ENCODE measurements around the gene ARHGEF17.
A peak's percentile ranks its signal among the peaks of the same experiment; 100 is the strongest.

ARHGEF17 gene

DNA sequence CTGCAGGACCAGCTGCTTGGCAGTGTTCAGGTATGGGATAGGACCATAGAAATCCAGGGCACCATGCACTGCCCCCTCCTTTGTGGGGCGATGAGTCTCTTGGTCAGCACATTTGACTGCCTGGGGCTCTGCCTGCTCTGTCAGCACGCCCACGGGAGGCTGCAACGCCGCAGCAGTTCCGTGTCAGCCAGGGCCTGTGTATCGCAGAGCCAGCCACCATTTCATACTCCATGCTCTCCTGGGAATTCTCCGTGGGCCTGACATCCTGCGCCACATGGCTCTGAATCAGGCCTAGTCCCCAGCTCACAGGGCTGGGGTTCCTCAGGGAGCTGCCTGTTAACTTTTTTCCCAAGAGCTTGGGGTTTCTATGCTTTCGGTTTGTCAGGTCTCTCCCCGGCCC lies 51.3 kb downstream of the ARHGEF17 start:
- no peak for DNase-seq

DNA sequence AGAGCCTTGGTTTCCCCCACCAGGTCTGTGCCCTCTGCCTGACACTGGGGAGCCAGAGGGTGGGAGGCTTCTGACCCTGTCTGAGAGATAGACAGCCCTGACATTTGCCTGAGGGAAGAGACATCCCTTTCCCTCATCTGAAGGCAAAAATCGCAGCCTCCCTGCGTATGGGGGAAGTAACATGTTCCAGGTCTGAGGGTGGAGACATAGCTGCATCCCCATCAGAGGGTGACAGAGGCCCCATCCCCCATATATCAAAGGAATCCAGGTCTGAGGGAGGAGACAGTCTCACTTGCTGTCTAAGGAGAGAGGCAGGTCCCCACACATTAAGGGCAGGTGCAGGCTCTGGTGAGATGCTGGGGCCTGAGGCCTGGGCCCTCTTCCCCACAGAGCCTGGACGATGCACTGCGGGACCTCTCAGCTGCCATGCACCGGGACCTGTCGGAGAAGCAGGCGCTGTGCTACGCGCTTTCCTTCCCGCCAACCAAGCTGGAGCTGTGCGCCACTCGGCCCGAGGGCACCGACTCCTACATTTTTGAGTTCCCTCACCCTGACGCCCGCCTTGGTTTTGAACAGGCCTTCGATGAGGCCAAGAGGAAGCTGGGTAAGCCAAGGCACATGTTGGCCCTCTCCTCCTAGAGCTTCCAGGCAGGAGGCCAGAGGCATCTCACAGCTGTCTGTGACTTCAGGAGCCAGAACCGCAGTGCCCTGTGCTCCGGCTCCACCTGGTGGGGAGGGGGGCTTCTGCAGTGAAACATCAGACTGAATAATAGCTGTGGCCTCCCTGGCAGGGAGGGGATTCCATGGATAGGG lies 52.1 kb downstream of the ARHGEF17 start:
- peak; percentile 20 for DNase-seq

DNA sequence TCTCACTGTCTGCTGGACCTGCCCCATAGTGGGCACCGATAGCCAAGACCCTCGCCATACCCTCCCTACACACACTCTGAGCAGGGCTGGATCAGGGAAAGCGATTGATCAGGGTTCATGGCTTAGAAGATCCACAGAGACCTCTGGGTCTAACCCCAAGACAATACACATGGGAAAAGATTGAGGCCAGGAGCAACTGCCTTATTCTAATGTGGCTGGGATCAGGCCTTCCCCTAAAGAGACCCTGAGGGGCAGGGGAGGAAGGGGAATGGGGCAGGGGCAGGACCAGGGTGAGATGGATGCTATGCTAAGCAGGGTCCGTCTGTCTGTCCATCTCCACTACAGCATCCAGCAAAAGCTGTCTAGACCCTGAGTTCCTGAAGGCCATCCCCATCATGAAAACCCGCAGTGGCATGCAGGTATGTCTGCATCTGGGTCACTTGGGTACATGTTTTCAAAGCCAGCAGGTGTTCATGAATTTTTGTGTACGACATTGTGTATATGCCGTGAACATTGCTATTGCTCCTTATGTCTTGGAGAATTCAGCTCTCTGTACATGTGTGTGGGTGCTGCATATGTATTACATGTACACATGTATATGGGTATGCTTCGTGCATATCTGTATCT lies 52.8 kb downstream of the ARHGEF17 start:
- no peak for DNase-seq

DNA sequence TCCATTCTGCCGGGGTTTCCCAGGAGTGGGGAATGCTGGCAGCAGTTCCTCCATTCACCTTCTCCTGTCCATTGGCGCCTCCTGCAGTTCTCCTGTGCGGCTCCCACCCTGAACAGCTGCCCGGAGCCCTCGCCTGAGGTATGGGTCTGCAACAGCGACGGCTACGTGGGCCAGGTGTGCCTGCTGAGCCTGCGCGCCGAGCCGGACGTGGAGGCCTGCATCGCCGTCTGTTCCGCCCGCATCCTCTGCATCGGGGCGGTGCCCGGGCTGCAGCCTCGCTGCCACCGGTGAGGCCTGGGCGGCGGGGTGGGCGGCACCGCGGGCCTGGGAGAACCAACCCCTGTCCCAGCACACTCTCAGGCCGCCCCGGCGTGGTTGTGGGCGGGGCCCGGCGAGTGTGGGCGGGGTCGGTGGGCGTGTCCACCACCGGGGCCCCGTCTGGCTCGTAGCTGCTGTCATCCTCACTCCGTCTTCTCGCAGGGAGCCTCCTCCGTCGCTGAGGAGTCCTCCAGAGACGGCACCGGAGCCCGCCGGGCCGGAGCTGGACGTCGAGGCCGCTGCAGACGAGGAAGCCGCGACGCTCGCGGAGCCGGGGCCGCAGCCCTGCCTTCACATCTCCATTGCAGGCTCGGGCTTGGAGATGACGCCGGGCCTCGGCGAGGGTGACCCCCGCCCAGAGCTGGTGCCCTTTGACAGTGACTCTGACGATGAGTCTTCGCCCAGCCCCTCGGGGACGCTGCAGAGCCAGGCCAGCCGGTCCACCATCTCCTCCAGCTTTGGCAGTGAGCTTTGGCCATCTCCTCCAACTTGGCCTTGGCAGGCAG lies 54.1 kb downstream of the ARHGEF17 start:
- DNase-seq: no peak

DNA sequence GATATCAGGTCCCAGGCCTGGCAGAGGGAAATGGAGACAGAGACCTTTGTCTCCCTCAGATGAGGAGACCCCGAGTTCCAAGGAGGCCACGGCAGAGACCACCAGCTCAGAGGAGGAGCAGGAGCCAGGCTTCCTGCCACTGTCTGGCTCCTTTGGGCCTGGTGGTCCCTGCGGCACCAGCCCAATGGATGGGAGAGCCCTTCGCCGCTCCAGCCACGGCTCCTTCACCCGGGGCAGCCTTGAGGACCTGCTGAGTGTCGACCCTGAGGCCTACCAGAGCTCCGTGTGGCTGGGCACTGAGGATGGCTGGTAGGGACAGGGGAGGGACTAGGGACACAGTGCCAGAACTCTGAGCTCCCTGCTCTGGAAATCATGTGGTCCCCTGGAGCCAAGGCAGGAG lies 55.1 kb downstream of the ARHGEF17 start:
- no peak for DNase-seq

DNA sequence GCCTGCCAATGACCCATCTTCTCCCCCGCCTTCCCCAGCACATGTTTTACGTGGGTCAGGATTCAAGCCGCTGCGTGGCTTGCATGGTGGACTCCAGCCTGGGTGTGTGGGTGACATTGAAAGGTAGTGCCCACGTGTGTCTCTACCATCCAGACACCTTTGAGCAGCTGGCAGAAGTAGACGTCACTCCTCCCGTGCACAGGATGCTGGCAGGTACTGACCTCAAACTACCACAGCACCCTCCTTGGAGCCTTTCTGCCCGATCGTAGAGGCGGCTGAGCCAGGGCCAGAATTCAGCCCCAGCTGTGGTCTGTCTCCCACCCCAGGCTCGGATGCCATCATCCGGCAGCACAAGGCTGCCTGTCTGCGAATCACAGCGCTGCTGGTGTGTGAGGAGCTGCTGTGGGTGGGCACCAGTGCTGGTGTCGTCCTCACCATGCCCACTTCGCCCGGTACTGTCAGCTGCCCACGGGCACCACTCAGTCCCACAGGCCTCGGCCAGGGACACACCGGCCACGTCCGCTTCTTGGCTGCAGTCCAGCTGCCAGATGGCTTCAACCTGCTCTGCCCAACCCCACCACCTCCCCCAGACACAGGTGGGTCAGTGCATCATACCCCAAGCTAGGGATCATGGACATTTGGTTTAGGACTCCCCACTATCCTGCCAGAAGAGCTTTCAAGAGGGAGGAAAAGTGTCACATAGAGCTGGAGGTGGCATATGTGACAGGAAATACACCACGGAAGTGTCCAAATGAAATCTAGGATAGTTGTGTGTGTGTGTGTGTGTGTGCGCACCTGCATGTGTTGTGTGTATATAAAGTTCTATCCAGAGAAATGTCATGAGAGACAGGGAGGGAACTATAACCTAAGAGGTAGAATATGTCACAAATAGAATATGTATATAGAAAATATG lies 57.5 kb downstream of the ARHGEF17 start:
- no peak for DNase-seq

DNA sequence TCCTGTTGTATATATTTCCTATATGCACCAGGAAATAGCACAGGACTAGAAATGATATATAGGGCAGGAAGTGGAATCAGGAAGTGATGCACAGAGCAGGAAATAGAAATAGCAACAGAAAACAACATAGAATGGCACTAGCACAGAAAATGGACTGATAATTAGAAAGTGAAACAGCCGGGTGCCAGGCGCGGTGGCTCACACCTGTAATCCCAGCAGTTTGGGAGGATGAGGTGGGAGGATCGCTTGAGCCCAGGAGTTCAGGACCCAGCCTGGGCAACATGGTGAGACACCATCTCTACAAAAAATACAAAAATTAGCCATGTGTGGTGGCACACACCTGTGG lies 58.2 kb downstream of the ARHGEF17 start:
- DNase-seq: no peak

DNA sequence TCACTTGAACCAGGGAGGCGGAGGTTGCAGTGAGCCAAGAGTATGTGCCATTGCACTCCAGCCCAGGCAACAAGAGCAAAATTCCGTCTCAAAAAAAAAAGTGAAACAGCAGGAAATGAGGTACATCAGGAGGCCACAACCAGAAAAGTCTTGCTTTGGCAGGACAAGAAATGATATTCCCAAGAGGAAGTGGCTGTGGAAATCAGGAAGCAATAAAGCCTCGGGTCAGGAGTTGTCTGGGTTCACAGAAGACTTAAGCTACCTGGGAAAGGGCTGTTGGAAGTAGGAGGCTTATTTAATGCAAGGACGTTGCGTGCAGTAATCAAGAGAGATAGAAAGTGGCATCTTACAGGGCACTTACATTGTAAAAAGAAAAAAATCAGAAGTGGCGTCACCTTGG lies 58.9 kb downstream of the ARHGEF17 start:
- DNase-seq: no peak

DNA sequence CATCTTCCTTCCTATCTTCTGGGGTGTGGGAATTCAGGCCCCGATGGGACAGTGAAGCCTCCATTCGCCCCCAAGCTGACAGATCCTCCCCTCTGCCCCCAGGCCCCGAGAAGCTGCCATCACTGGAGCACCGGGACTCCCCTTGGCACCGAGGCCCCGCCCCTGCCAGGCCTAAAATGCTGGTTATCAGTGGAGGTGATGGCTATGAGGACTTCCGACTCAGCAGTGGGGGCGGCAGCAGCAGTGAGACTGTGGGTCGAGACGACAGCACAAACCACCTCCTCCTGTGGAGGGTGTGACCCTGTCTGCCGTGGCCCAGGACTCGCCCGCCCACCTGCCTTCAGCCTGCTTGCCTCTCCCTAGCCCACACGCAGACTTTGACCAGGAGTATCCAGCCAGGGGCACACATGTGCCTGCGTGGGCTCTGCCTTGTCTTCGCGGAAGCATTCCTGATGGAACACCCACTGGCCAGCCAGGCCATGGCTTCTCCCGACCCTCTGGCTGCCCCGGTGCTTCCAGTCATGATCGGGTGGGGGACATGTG lies 59.5 kb downstream of the ARHGEF17 start:
- no peak for DNase-seq

DNA sequence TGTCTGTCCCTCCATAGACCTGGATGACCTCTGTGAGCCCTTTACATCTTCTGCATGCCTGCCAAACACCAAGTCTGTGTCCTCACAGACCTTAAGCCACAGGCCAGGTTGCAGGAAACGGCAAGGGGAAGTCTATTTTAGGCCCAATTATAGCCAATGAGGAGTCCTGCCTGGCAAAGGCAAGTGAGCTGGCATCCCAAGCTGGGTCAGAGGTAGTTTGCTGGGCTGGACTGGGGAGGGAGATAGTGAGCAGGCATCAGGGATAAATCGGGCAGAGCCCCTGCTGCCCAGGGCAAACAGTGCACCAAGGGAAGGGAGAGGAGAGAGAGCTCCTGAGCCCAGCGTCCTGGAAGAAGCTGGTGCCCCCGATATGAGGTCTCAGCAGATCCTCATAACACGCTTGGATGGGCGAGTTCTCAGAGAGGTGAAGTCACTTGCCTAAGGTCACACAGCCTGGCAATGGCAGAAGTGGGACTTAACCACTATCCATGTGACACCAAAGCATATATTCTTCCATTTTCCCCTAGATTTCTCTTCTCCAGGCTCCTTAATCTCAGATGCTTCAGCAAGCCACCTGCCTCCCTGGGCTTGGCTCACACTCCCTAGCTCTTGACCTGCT lies 64.4 kb downstream of the ARHGEF17 start:
- peak; percentile 40 for DNase-seq

DNA sequence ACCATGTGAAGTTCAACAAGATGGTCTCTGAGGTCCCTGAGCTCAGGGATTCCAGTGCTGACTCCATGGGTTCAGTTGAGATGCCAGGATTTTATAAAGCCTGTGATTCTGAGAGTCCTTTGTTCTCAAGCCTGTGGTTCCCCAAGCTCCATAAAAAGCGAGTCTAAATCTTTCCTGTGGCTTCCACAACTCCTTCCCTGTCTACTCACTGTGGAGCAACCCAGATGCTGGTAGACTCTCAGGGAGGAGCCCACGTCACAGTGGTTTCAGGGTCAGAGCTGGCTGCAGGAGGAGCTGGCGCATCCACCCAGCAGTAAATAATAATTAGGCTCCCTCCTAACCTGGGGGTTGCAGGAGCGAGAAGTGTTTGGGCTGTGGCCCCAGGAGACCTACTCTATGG lies 66.1 kb downstream of the ARHGEF17 start:
- DNase-seq: no peak

DNA sequence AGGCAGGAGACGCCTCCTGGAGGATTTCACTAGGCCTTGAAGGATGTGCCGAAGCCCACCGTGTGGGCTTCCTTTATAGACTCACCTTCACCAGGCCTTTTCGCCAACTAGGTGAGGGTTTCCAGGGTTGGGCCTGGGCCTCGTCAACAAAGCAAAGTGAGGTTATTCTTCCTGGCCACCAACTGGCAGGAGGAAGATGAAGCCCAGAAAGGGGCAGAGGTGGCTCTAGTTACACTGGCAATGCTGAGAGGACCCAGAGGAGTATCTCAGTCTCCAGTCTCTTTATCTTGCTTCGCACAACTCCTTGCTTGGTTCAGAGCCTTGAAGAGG lies 67.7 kb downstream of the ARHGEF17 start:
- no peak for DNase-seq

DNA sequence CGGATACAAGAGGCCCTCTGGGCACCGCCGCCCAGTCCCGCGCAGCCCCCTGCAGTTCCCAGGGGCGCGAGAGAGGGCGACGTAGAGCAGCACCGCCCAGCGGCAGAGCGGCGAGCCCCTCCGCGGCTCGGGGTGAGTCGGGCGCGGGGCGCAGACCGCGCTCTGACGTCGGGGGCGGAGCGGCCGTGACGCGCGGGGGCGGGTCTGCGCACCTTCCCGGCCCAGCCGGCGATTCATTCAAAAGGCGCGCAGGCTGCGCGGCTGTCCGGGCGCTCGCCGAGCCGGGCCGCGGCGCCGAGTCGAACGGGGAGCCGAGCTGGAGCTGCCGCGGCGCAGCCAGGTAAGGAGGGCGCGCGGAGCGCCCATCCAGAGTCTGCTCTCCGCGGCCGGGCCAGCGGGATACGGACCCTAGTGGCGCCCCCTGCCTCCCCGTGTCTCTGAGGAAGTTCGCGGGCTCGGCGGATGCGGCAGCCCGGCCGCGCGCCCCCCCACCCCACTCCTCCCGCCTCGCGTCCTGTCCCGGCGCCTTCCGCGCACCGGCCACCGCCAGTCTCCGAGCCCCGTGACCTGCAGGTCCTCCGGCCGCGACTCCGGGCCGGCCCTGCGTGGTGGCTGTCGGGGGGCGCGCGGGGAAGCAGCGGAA lies 68.2 kb downstream of the ARHGEF17 start, which contains the start of gene RELT:
RELT (plus strand) TSS at position 240 of the 643 bp plus-strand sequence. CDS start 12,738 bp downstream, outside the sequence.
- DNase-seq: peak; percentile 90

DNA sequence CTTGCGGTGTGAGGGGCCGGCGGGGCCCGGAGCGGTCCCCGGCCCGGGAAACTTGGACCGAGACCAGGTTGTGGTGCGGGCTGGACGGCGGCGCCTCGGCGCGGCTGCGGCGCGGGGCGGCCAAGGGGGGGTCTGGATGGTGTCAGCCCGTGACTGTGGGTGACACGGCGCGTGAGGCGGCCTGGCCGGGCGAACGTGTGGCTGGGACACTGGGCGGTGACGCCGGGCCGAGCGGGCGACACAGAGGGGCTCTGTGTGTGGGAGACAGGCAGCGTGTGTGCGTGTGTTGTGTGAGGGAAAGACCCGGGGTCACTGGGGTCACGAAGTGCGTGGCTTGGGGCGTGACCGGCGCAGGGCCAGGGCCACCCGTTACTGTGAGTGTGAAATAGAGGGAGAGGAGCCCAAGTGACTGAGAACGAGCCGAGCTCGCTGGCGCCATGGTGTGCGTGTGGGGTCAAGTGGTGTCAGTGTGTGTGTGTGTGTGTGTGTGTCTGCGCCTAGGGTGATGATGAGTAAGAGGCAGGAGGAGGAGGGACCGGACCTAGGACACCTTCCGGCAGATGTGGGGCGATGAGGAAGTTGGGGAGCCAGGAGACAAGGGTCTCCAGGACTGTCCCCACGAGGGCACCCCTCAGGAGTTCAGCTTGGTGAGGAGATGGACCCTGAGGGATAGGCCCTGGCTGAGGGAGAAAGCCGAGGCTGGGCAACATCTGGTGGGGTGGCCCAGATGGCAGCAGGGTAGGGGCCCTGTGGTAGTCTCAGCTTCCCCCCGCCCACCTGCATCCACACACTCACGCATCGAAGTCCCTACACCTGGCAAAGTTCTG lies 68.9 kb downstream of the ARHGEF17 start:
- peak; percentile 80 for DNase-seq

DNA sequence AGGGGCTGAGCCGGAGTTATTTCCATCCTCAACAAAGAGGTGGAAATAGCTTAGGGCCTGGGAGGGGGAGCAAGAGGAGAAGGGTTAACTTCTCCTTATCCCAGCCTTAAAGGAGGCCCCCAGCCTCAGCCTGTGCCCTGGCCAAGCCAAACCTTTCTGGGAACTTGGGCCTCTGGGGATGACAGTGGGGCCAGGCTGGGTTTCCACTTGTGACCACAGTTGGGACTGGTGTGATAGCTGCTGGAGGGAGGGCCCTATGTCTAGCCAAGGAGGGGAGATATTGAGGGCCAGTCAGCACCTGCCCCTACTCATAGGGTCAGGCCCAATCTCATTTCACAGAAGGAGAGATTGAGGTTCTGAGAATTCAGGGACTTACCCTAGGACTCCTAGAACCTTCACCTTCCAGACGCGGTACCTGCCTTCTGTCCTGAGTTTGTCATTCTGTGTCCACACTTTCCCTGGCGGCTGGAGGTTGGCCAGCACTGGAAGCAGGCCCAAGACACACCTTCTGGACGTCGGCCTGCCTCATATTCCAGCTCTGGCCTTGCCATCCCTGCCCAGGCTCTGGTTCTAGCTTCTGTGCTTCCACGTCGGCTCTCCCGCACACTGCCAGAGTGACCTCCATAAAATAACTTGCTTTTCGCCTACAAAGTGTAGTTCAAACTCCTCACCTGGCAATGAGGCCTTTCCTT lies 71.3 kb downstream of the ARHGEF17 start:
- DNase-seq: no peak

DNA sequence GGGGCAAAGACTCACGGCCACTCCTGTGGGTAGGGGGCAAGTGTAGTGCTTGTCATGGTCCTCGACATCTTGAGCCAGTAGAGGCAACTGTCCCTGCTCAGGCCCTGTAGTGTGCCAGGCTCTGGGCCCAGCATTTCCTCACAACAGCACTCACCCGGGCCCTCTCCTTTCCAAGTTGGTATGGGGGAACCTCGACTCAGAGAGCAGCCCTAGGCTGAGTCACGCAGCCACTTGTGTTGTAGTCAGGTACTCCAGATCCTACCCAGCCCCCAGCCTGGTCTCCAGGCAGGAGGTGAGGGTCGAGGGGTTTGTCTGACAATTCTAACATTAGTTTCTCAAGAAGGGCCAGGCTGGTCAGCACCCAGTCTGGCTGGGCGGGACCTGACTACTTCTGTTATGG lies 72.3 kb downstream of the ARHGEF17 start:
- DNase-seq: no peak

DNA sequence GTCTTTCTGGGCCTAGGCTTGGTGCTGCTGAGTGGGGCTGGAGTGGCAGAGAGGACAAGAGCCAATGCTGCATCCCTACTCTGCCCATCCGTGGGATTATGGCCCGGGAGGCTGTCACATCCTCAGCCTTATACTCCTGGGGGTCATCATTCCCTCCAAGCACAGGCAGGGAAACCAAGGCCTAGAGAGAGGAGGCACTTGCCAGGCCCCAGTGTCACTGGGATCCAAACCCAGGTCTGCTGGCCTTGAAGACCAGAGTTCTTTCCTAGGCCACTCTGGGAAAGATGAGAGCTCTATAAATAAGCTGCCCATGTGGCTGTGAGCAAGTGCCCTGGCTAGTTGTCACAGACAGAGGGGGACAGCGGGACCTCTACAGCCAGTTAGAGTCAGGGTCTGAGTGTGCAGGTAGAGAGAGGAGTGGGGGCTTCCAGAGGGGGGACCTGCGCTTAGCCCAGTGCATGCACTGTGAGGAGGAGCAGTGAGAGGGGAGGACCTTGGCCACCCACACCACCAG lies 72.9 kb downstream of the ARHGEF17 start:
- no peak for DNase-seq

DNA sequence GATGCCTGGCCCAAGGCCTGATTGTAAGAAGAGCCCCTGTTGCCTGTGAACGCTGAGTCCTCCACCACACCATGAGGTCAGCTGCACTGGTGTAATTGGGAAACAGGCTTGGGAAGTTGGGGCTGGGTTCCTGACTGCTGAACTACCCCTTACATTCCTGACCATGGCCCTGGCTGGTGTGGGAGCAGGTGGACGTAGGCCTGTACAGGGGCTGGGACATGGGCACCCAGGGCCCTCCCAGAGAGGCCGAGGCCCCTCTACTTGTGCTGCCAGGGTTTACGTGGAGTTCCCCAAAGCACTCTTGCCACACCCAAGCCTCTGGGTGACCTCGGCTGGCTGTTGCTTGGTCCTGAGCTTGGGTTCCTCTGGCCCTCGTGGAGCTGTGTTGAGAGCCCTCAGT lies 73.5 kb downstream of the ARHGEF17 start:
- no peak for DNase-seq

DNA sequence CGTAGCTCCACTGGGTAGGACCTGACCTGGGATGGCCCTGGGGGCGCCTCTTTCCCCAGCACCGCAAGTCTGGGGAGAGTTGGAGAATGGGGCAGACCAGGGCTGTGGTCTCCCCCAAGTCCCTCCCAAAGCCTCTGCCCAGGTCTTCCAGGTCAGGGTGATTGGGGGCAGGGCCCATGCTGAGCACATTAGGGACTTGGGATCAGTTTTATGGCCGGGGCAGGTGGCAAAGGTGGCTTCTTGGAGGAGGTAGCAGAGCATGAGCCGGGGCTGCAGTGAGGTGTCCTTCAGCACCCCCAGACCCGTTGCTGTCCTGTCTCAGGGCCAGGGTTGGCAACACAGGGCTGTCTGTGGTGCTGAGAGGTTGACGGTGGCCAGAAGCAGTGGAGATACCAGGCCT lies 74.1 kb downstream of the ARHGEF17 start:
- DNase-seq: no peak

Measured in fibroblast of skin of back (primary cell).